GM12801 (cell line): ENCODE results near the gene CDCP1.

ENCODE experiments used
- CTCF ChIP-seq: IDR thresholded peaks from one replicate; pipeline ENCODE4 v1.5.1; 2011; ENCODE audit warnings: control low read depth; ENCODE audit not compliant: insufficient read length; ENCODE audit errors: extremely low read depth

The CDCP1 gene

GRCh38 chr3:45035441-45036301 lies 110.5 kb downstream of the CDCP1 start:
- no peak for TF ChIP-seq CTCF

GRCh38 chr3:45034612-45035252 lies 111.4 kb downstream of the CDCP1 start:
- no peak for TF ChIP-seq CTCF

GRCh38 chr3:45033791-45034190 lies 112.4 kb downstream of the CDCP1 start:
- no peak for TF ChIP-seq CTCF
